Heart right ventricle (tissue), 16 donors: ENCODE data around the gene C19orf73. TPM values are rescaled to one million over a fixed set of nuclear protein-coding genes. Genes with fewer than 3 reads are reported as not detected.
A peak's percentile ranks its signal among the peaks of the same experiment; 100 is the strongest.

ENCODE experiments used
- ATAC-seq, 8 donors: fragments of 200-7000 bp; cut with Tn5 transposase; one replicate each; pipeline ENCODE4 v1.9.1; 2020; ENCODE audit warnings: mild to moderate bottlenecking in 8 of 8, moderate library complexity in 8 of 8, moderate number of reproducible peaks in 1 of 8
- DNase-seq, 2 donors: peaks; one replicate each; pipeline ENCODE4 v3.0.0-alpha.2; 2020
- H3K27ac ChIP-seq, 10 donors: fragments of 200-600 bp; sonication (generic) in 2 of 10; one replicate each; pipeline versions ENCODE4 v1.5.0 to v1.8.0; 2020 to 2022; ENCODE audit warnings: mild to moderate bottlenecking in 3 of 10
- H3K27me3 ChIP-seq, 7 donors: fragments of 200-600 bp; one replicate each; pipeline ENCODE4 v1.8.0; 2021 to 2022; ENCODE audit warnings: mild to moderate bottlenecking in 2 of 7
- H3K36me3 ChIP-seq, 9 donors: fragments of 200-600 bp; sonication (generic) in 1 of 9; one replicate each; pipeline versions ENCODE4 v1.5.0 to v1.8.0; 2020 to 2022; ENCODE audit warnings: mild to moderate bottlenecking in 2 of 9
- H3K4me1 ChIP-seq, 9 donors: fragments of 200-600 bp; sonication (generic) in 1 of 9; one replicate each; pipeline versions ENCODE4 v1.5.0 to v1.8.0; 2020 to 2022; ENCODE audit warnings: mild to moderate bottlenecking in 4 of 9
- H3K4me3 ChIP-seq, 10 donors: fragments of 200-600 bp; sonication (generic) in 2 of 10; one replicate each; pipeline versions ENCODE4 v1.5.0 to v1.8.0; 2020 to 2022; ENCODE audit warnings: mild to moderate bottlenecking in 7 of 10, moderate library complexity in 2 of 10
- H3K9me3 ChIP-seq, 11 donors: fragments of 200-600 bp in 10 of 11; sonication (generic) in 2 of 11; one replicate each; pipeline versions ENCODE4 v1.5.0 to v1.8.0; 2013 to 2022; ENCODE audit warnings: mild to moderate bottlenecking in 2 of 11, control low read depth in 1 of 11, moderate library complexity in 1 of 11
- WGBS, 2 donors: extraction: QIAGEN DNeasy Blood & Tissue Kit; methylation state at CpG; one replicate each; pipeline ENCODE4 v1.1.7; 2013; ENCODE audit warnings: inconsistent platforms in 1 of 2; 5-methylcytosine and 5-hydroxymethylcytosine counted together
- intact Hi-C, 10 donors: fragments of 100-400 bp; cut with DNase I; formaldehyde crosslinking; loops; one replicate each; pipeline versions ENCODE4 v1.11.1 to v1.14.2; 2022
- polyA plus RNA-seq, 2 donors: library from polyadenylated mRNA; stranded (reverse); fragments of 200-250 nt; gene quantifications; one replicate each; pipeline ENCODE4 v1.2.3, GENCODE V29; 2013
- total RNA-seq, 10 donors: library from RNA; stranded (reverse); fragmentation: NEBNext Ultra II Directional in 3 of 10; extraction: Animal tissue kit (Norgen Biotek cat#: 25700) in 3 of 10; gene quantifications; one replicate each; pipeline versions ENCODE4 v1.2.1 to v1.2.4, GENCODE V29; 2021 to 2023
- TF ChIP-seq, protein P1 (sequence below), 9 donors: fragments of 200-600 bp; sonication (generic) in 2 of 9; IDR thresholded peaks; one replicate each; pipeline versions ENCODE4 v1.5.0 to v1.8.0; 2021 to 2022; ENCODE audit warnings: antibody characterized with exemption in 9 of 9, mild to moderate bottlenecking in 5 of 9, moderate library complexity in 1 of 9
- donor health status: Arrhythmogenic right ventricular cardiomyopathy.
- donor health status: ischemic (EF 13 %, LVEDD 7.1; RV severe dilation, severe dysfunction).
- donor health status: healthy with polysubstance abuse.
- donor health status: DM: no; HTN: yes; CAD: no.
- donor health status: DM: no; HTN: no; CAD: no.
- donor health status: ischemic (EF 25% LVEDD 6.9; RV normal size, moderate dysfunction).
- donor health status: ischemic (EF 25% LVEDD 5.7; RV mildly dilated, moderate dysfunction).
- donor health status: healthy.
- donor health status: DM: yes; HTN: yes; CAD: no.
- donor health status: Ischemic cardiomyopathy.
- donor health status: ischemic (EF 35%, LVEDD 5.7; RV mildly dilated, moderate dysfunction).
- donor health status: nonischemic (EF 11% LVEDD 7.7; RV severe dilation, severe dysfunction).
- donor health status: DM: yes; HTN: yes; CAD: no.
- donor health status: PGD.
- donor health status: ischemic (EF 29% LVEDD 5.4; RV normal size, mild dysfunction).
- donor health status: nonischemic (EF 23%, LVEDD 6.1; RV moderate dilation, normal function).

C19orf73 gene
- total and polyA plus RNA-seq, 12 donors = 0.64 to 5.4 (median 1.2) TPM

DNA sequence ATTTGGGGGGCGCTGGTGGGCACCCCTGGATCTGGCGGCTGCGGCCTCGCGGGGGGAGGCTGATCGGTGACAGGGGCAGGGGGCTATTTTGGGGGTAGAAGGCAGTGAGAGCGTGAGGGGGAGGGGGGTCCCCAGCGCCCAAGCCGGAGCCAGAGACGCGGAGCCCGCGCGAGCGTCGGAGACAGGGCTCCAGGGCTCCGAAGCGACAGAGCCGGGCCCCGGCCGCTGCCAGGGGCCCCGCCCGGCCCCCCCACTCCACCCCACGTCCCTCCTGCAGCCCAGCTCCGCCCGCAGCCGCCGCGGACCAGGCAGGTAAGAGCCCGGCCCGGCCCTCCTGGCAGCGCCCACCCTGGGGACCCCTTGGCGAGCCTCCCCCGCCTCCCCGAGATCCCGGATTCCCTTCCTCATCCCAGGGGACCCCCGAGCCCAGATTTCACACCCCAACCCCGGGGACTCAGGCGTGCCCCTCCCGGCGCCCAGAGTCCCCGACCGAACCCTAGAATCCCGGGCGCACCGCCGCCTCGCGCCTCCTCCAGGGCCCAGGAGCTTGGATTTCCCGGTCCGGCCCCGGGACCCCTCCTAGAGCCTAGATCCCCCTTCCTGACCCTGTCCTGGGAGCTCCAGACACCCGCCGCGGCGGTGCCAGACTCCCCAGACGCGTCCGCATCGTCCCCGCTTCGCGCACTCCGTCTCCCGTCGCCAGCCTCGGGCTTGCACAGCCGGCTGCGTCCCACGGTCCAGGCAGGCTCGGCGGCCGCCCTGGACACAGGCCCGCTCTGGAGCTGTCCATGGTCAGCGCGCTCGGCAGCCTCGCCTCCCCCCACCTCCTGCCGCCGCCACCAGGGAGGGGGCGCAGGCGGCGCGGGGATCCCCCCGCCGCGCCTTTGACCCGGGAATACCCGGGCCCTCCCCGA is 725 bp upstream of the C19orf73 start, which contains the start of gene PPFIA3:
PPFIA3 (plus strand) TSS at position 134 of the 914 bp plus-strand sequence. CDS start 8,330 bp downstream, outside the sequence.
- no peaks in the 10 kb centered on the region for H3K36me3 ChIP-seq
- intact Hi-C loops = loop anchor here in 4 of 10 donors (2.0 to 5.0 kb wide), 3 partner anchors 29 to 38 kb away; partner anchors contain the start of genes HRC (in 2 of the 4) and TRPM4 (in 2 of the 4)
- H3K27me3 ChIP-seq = peaks cover 0 to 19% (median 0%) of the 10 kb centered on the region in 7 donors
- peaks cover 11 to 46% (median 30%) of the 10 kb centered on the region in 9 donors for H3K4me1 ChIP-seq
- peak within 1 kb of the TSS; percentile 41 to 85 (median 64) for H3K4me3 ChIP-seq
- H3K9me3 ChIP-seq = no peaks in the 10 kb centered on the region
- ATAC-seq (peak; percentile 41 to 70 (median 52)), DNase-seq (peak; percentile 59 to 76)
- H3K27ac ChIP-seq = peak within 1 kb of the TSS; percentile 86 to 99 (median 97)
- 0 to 1% methylated on average over 74 to 90 of the region's 90 CpGs for WGBS, 2 donors
- TF ChIP-seq, protein P1, sequence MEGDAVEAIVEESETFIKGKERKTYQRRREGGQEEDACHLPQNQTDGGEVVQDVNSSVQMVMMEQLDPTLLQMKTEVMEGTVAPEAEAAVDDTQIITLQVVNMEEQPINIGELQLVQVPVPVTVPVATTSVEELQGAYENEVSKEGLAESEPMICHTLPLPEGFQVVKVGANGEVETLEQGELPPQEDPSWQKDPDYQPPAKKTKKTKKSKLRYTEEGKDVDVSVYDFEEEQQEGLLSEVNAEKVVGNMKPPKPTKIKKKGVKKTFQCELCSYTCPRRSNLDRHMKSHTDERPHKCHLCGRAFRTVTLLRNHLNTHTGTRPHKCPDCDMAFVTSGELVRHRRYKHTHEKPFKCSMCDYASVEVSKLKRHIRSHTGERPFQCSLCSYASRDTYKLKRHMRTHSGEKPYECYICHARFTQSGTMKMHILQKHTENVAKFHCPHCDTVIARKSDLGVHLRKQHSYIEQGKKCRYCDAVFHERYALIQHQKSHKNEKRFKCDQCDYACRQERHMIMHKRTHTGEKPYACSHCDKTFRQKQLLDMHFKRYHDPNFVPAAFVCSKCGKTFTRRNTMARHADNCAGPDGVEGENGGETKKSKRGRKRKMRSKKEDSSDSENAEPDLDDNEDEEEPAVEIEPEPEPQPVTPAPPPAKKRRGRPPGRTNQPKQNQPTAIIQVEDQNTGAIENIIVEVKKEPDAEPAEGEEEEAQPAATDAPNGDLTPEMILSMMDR (IDR thresholded peaks at IDR 0.05) = no peak

DNA sequence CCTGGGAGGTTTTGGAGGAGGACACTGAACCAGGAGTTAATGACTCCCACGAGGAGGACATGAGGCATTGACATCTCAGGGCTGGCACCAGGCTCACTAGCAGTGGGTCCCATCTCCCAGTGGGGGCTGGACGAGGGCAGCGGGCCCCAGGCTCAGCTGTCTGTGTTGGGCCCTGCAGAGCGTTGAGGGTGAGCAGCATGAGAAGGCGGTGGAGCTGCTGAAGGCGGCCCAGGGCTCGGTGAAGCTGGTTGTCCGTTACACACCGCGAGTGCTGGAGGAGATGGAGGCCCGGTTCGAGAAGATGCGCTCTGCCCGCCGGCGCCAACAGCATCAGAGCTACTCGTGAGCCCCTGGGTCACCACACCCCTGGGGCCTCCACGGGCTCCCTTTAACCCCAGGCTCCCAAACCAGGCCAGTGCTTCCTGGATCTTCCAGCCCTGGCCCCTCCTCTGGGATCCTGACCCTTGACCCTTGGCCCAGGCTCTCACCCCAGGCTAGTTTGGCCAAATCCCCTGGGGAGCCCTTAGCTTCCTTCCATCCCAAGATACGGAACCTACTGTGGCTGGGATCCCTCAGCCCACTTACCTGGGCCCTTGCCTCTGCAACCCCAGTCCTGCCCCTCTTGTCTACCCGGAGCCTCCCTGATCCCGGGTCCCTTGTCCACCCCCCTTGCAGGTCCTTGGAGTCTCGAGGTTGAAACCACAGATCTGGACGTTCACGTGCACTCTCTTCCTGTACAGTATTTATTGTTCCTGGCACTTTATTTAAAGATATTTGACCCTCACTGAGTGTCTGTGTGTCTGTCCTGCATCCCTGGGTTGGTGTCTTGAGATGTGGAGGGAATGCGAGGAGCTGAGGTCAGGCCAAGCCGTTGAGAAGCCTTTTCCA is 1.0 kb downstream of the C19orf73 start:
- peak; percentile 42 to 46 for DNase-seq
- H3K4me1 ChIP-seq = peaks cover 11 to 56% (median 39%) of the 10 kb centered on the region in 9 donors
- 64 to 70% methylated on average over 26 of the region's 26 CpGs for WGBS, 2 donors
- ATAC-seq = no peak
- H3K4me3 ChIP-seq = peak overlapping the region; percentile 41 to 85 (median 64)
- H3K27ac ChIP-seq = peak overlapping the region; percentile 86 to 99 (median 97)
- intact Hi-C loops = loop anchor here in 4 of 10 donors (2.0 to 5.0 kb wide), 3 partner anchors 31 to 39 kb away; partner anchors contain the start of genes HRC (in 2 of the 4) and TRPM4 (in 2 of the 4)
- TF ChIP-seq, protein P1 (IDR thresholded peaks at IDR 0.05) = no peak
- H3K27me3 ChIP-seq = peaks cover 0 to 19% (median 0%) of the 10 kb centered on the region in 7 donors
- no peaks in the 10 kb centered on the region for H3K36me3 ChIP-seq
- no peaks in the 10 kb centered on the region for H3K9me3 ChIP-seq

DNA sequence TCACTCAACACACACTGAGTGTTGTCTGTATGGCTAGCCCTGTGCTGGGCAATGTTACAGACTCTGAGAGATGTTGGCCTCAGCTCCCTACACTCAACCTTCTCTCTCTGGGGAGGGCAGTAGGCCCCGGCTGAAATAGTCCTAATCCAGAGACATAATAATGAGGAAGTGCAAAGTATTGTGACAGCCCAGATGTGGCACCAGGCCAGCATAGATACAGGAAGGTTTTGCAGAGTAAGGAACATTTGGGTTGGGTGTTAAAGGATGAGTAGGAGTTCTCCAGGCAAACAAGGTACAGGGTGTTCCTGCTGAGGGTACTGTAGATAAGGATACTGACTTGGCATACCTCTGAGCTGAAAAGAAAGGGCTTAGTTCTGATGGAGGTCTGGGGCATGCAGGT is 2.4 kb downstream of the C19orf73 start:
- TF ChIP-seq, protein P1 (IDR thresholded peaks at IDR 0.05) = no peak
- Histone ChIP-seq H3K9me3 (no peaks in the 10 kb centered on the region), H3K4me3 (no peak overlapping the region), H3K27ac (no peak overlapping the region), H3K36me3 (no peaks in the 10 kb centered on the region), H3K4me1 (peaks cover 11 to 56% (median 39%) of the 10 kb centered on the region in 9 donors), H3K27me3 (peaks cover 0 to 19% (median 0%) of the 10 kb centered on the region in 7 donors)
- intact Hi-C loops = loop anchor here in 3 of 10 donors (5.0 kb wide), 2 partner anchors 36 to 41 kb away; partner anchors contain the start of genes HRC (in 2 of the 3) and TRPM4 (in 2 of the 3)
- DNase-seq = no peak
- WGBS, 2 donors = 40 to 48% methylated on average over 1 of the region's 1 CpG
- no peak for ATAC-seq
